Bronchus fibroblast of lung (primary cell): ENCODE results near the gene MYL2. TPM values are rescaled to one million over a fixed set of nuclear protein-coding genes. Genes with fewer than 3 reads are reported as not detected.

Experiments used
- total RNA-seq: library from RNA; depleted of rRNA; stranded (reverse); fragments of >200 nt; gene quantifications from 2 replicates; pipeline ENCODE4 v1.2.3, GENCODE V29; 2015

Gene MYL2
- total RNA-seq: 0.74 TPM in 1 of 2 replicates, not detected in the other

GRCh38 chr12:110920324-110920910, at the start of gene MYL2:
TSS of gene MYL2 (minus strand) at chr12:110920579. CDS start at chr12:110920529, 50 bp downstream.

Other genes starting within 250 kb of the MYL2 start
- 4.9 and 9.6 TPM in 2 replicates for gene HVCN1, start 231.5 kb downstream of the MYL2 start, total RNA-seq
- 102 and 115 TPM in 2 replicates for gene PPP1CC, start 177.7 kb downstream of the MYL2 start, total RNA-seq
- not detected in 2 replicates for gene CCDC63, start 73.6 kb downstream of the MYL2 start, total RNA-seq
- gene CUX2, start 113.6 kb upstream of the MYL2 start, total RNA-seq: not detected in 2 replicates